WTC11 (cell line): ENCODE data around the gene RPL21. TPM values are rescaled to one million over a fixed set of nuclear protein-coding genes. Genes with fewer than 3 reads are reported as not detected.
A peak's percentile ranks its signal among the peaks of the same experiment; 100 is the strongest.

ENCODE experiments used
- ATAC-seq: fragments of 200-7000 bp; cut with Tn5 transposase; 2 replicates; pipeline ENCODE4 v1.10.0; 2021; ENCODE audit warnings: mild to moderate bottlenecking, moderate library complexity
- CTCF ChIA-PET: fragments of 300-600 bp; sonication (Branson Sonifier 250); formaldehyde crosslinking; loops from one replicate; lab custom pipeline; 2021; ENCODE audit warnings: antibody characterized with exemption; lab: Charles Lee
- POLR2A ChIA-PET: fragments of 350-600 bp; sonication (Branson Sonifier 250); formaldehyde crosslinking; loops from one replicate; lab custom pipeline; 2021; ENCODE audit warnings: antibody characterized with exemption; lab: Charles Lee
- DNase-seq: peaks from one replicate; pipeline ENCODE4 v3.0.0; 2021; ENCODE audit warnings: low spot score
- H3K27ac Mint-ChIP-seq: 2 replicates; pipeline ENCODE4 v1.8.0; 2021; ENCODE audit warnings: mixed read lengths
- H3K27me3 Mint-ChIP-seq: 2 replicates; pipeline ENCODE4 v1.8.0; 2021; ENCODE audit warnings: low read depth, mild to moderate bottlenecking, moderate library complexity, mixed read lengths
- H3K36me3 Mint-ChIP-seq: 2 replicates; pipeline ENCODE4 v1.8.0; 2021; ENCODE audit warnings: mixed read lengths
- H3K4me1 Mint-ChIP-seq: 2 replicates; pipeline ENCODE4 v1.8.0; 2022; ENCODE audit warnings: mixed read lengths
- H3K4me3 Mint-ChIP-seq: 2 replicates; pipeline ENCODE4 v1.8.0; 2021; ENCODE audit warnings: mild to moderate bottlenecking, moderate library complexity, mixed read lengths
- H3K9me3 Mint-ChIP-seq: 2 replicates; pipeline ENCODE4 v1.8.0; 2021; ENCODE audit warnings: mixed read lengths
- JUN ChIP-seq: sonication (generic); formaldehyde crosslinking; IDR thresholded peaks from 2 replicates; pipeline ENCODE4 v1.8.0; 2023; ENCODE audit warnings: mild to moderate bottlenecking, missing genetic modification reagents
- MXD4 ChIP-seq: fragments of 250-450 bp; sonication (Bioruptor Pico); IDR thresholded peaks from 2 replicates; pipeline ENCODE4 v1.8.0; 2021; ENCODE audit warnings: mild to moderate bottlenecking, moderate library complexity, borderline replicate concordance
- NFYB ChIP-seq: sonication (generic); formaldehyde crosslinking; conservative IDR thresholded peaks from 2 replicates; pipeline ENCODE4 v1.8.0; 2022; ENCODE audit warnings: low read depth, missing genetic modification reagents
- RELA ChIP-seq: sonication (generic); formaldehyde crosslinking; IDR thresholded peaks from 2 replicates; pipeline ENCODE4 v1.8.1; 2022; ENCODE audit warnings: missing genetic modification reagents, mild to moderate bottlenecking, borderline replicate concordance
- RORB ChIP-seq: fragments of 250-450 bp; sonication (Bioruptor Pico); IDR thresholded peaks from 2 replicates; pipeline ENCODE4 v1.9.0; 2021; ENCODE audit warnings: mild to moderate bottlenecking
- SP1 ChIP-seq: sonication (generic); formaldehyde crosslinking; conservative IDR thresholded peaks from 2 replicates; pipeline ENCODE4 v1.8.1; 2022; ENCODE audit warnings: missing genetic modification reagents
- TCF7 ChIP-seq: sonication (generic); formaldehyde crosslinking; IDR thresholded peaks from 2 replicates; pipeline ENCODE4 v1.8.0; 2022; ENCODE audit warnings: mild to moderate bottlenecking, low read depth, missing genetic modification reagents, moderate library complexity
- TP53 ChIP-seq: sonication (generic); formaldehyde crosslinking; IDR thresholded peaks from 2 replicates; pipeline ENCODE4 v1.8.1; 2023; ENCODE audit warnings: mild to moderate bottlenecking, missing genetic modification reagents
- ZNF317 ChIP-seq: sonication (generic); formaldehyde crosslinking; IDR thresholded peaks from 2 replicates; pipeline ENCODE4 v1.8.1; 2023; ENCODE audit warnings: low read depth, mild to moderate bottlenecking, moderate library complexity, missing genetic modification reagents, borderline replicate concordance
- ZNF671 ChIP-seq: fragments of 250-450 bp; sonication (Bioruptor Pico); IDR thresholded peaks from 2 replicates; pipeline ENCODE4 v1.8.0; 2021; ENCODE audit warnings: mild to moderate bottlenecking
- total RNA-seq: library from RNA; stranded (reverse); gene quantifications from 3 replicates; pipeline ENCODE4 v1.2.3, GENCODE V29; 2021
- TF ChIP-seq, protein P1 (sequence below): sonication (generic); formaldehyde crosslinking; IDR thresholded peaks from 2 replicates; pipeline ENCODE4 v1.8.0; 2022; ENCODE audit warnings: mild to moderate bottlenecking, missing genetic modification reagents
- TF ChIP-seq, protein P2 (sequence below): sonication (generic); formaldehyde crosslinking; IDR thresholded peaks from 2 replicates; pipeline ENCODE4 v1.8.1; 2022; ENCODE audit warnings: mild to moderate bottlenecking, missing genetic modification reagents, moderate library complexity, borderline replicate concordance
- TF ChIP-seq, protein P3 (sequence below): fragments of 250-450 bp; sonication (Bioruptor Pico); conservative IDR thresholded peaks from 2 replicates; pipeline ENCODE4 v1.9.0; 2021; ENCODE audit warnings: mild to moderate bottlenecking
- TF ChIP-seq, protein P4 (sequence below): sonication (generic); formaldehyde crosslinking; IDR thresholded peaks from 2 replicates; pipeline ENCODE4 v1.8.1; 2023; ENCODE audit warnings: mild to moderate bottlenecking, missing genetic modification reagents
- TF ChIP-seq, protein P5 (sequence below): fragments of 250-450 bp; sonication (Bioruptor Pico); IDR thresholded peaks from 2 replicates; pipeline ENCODE4 v1.8.0; 2021; ENCODE audit warnings: mild to moderate bottlenecking
- TF ChIP-seq, protein P6 (sequence below): sonication (generic); formaldehyde crosslinking; conservative IDR thresholded peaks from 2 replicates; pipeline ENCODE4 v1.8.1; 2023; ENCODE audit warnings: mild to moderate bottlenecking, low read depth, missing genetic modification reagents, moderate library complexity
- TF ChIP-seq, protein P7 (sequence below): sonication (generic); formaldehyde crosslinking; IDR thresholded peaks from 2 replicates; pipeline ENCODE4 v1.8.0; 2023; ENCODE audit warnings: missing genetic modification reagents
- TF ChIP-seq, protein P8 (sequence below): fragments of 250-450 bp; sonication (Bioruptor Pico); IDR thresholded peaks from 2 replicates; pipeline ENCODE4 v1.9.0; 2021; ENCODE audit warnings: moderate library complexity, mild to moderate bottlenecking, inconsistent platforms, borderline replicate concordance
- TF ChIP-seq, protein P9 (sequence below): fragments of 200-600 bp; IDR thresholded peaks from 2 replicates; pipeline ENCODE4 v1.8.0; 2022; ENCODE audit warnings: antibody characterized with exemption

The RPL21 gene
- total RNA-seq, 1 experiment from 2014 or later: 1,082 TPM

DNA sequence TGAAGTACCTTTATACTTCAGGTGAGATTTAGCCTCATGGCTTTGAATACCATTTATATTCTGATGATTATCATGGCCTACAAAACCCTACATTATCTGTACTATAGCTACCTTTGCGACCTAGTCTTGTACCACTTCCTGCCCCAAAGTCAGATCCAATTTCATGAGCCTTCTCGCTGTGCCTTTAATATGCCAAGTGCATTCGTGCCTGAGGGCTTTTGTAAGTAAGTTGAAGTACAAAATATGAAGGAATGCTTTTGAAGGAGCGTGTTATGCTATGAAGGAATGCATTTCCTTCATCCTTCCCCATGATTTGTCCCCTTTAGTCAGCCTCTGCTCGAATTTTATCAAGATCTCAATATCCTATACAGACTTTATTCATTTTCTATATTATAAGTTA lies 10.0 kb downstream of the RPL21 start:
- ChIA-PET CTCF (interaction anchor here (0.6 to 2.1 kb wide), 2 partner anchors 9 to 77 kb away, joined by 4 to 8 read pairs; partner anchors contain the start of gene RASL11A), POLR2A (no interaction called here)
- ATAC-seq (no peak), DNase-seq (no peak)
- no peak overlapping the region for H3K4me3 Mint-ChIP-seq
- H3K9me3 Mint-ChIP-seq: no peaks in the 10 kb centered on the region
- H3K27ac Mint-ChIP-seq: 0 out of 2 replicates have a peak overlapping the region, but pooled peaks have one; percentile 64
- peaks cover 27% of the 10 kb centered on the region for H3K4me1 Mint-ChIP-seq
- peaks cover 23% of the 10 kb centered on the region for H3K36me3 Mint-ChIP-seq
- TF ChIP-seq SP1 (no peak), TP53 (CRISPR knock-in tag) (no peak), MXD4 (CRISPR knock-in tag) (no peak), RELA (no peak), NFYB (CRISPR knock-in tag) (no peak), ZNF671 (CRISPR knock-in tag) (no peak), JUN (no peak)
- TF ChIP-seq, protein P1, sequence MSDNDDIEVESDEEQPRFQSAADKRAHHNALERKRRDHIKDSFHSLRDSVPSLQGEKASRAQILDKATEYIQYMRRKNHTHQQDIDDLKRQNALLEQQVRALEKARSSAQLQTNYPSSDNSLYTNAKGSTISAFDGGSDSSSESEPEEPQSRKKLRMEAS (CRISPR knock-in tag): no peak
- TF ChIP-seq, protein P2, sequence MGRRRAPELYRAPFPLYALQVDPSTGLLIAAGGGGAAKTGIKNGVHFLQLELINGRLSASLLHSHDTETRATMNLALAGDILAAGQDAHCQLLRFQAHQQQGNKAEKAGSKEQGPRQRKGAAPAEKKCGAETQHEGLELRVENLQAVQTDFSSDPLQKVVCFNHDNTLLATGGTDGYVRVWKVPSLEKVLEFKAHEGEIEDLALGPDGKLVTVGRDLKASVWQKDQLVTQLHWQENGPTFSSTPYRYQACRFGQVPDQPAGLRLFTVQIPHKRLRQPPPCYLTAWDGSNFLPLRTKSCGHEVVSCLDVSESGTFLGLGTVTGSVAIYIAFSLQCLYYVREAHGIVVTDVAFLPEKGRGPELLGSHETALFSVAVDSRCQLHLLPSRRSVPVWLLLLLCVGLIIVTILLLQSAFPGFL: no peak
- TF ChIP-seq, protein P3, sequence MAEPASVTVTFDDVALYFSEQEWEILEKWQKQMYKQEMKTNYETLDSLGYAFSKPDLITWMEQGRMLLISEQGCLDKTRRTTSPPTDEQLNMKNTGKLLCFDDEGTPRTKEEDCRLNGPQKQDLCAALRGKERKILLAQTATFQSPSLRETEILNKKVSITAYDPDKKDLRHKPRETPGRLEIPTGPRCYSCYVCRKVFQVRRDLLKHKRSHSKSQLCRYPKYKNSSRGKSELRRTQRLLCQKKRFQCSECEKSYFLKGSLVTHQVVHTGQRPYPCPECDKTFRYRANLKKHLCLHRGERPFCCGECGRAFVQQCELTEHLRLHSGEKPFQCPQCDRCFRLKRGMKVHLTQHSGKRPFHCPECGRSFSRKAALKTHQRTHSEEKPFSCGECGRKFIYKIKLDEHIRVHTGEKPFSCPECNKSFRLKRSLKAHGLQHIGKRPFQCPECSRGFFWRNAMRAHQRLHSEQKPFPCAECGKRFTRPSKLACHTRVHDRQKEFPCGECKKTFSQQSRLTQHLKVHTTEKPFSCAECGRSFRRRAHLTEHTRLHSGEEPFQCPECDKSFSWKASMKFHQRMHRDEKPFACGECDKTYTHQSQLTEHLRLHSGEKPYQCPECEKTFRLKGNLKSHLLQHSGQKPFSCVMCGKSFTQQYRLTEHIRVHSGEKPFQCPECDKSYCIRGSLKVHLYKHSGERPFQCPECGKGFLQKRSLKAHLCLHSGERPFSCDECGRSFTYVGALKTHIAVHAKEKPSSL (CRISPR knock-in tag): no peak
- no peaks in the 10 kb centered on the region for H3K27me3 Mint-ChIP-seq

DNA sequence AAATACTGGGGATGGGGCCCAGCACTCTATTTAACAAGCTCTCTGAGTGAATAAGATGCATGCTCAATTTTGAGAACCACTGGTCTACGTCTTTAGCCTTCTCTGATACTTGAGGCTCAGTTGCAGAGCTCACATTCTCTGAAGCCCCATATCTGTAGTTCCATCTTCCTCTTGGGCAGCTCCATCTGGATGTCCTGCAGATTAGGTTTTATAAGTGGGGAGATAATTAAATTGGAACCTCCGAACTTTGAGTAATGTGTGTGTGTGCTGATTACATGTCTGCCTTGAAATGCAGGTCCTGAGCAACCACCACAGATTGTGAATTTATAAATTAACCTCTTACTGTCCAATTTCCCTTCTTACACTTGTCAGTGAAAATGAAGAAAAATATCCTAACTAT lies 12.1 kb downstream of the RPL21 start:
- H3K27ac Mint-ChIP-seq: no peak overlapping the region
- ATAC-seq (no peak), DNase-seq (no peak)
- no peak for TF ChIP-seq ZNF317
- ChIA-PET POLR2A (no interaction called here), CTCF (no interaction called here)
- no peaks in the 10 kb centered on the region for H3K9me3 Mint-ChIP-seq
- peaks cover 5% of the 10 kb centered on the region for H3K27me3 Mint-ChIP-seq
- peaks cover 4% of the 10 kb centered on the region; the same call in 1 of the 2 replicates for H3K36me3 Mint-ChIP-seq
- peaks cover 27% of the 10 kb centered on the region for H3K4me1 Mint-ChIP-seq
- no peak overlapping the region for H3K4me3 Mint-ChIP-seq

DNA sequence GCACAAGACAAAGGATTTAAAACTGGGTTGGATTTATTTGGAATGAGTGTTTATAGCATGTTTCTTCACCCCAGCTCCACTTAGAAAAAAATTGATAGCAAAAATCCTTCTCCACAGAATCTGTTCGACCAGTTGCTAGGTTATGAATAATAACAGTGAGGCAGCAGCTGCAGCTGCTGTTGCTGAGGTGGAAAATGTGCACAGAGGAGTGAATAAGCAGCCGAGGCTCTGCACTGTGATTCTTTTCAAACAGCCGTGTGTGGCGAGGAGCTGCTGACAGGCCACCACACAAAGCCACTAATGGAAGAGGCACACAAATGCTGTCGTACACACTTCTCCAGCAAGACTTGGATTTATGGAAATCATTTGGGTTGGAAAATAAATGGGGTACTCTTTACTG lies 12.8 kb downstream of the RPL21 start:
- ChIA-PET CTCF (interaction anchor here (1.5 kb wide), 1 partner anchor 97 kb away, joined by 3 read pairs; no protein-coding TSS in a partner anchor), POLR2A (interaction anchor here (1.1 kb wide), 1 partner anchor 76 kb away, joined by 3 read pairs; no protein-coding TSS in a partner anchor)
- Mint-ChIP-seq H3K27me3 (peaks cover 13% of the 10 kb centered on the region), H3K4me3 (no peak overlapping the region), H3K27ac (peak overlapping the region; percentile 23; the same call in 1 of the 2 replicates), H3K36me3 (peaks cover under 1% of the 10 kb centered on the region; the same call in 1 of the 2 replicates), H3K9me3 (no peaks in the 10 kb centered on the region), H3K4me1 (peaks cover 24% of the 10 kb centered on the region)
- DNase-seq (no peak), ATAC-seq (no peak)
- TF ChIP-seq, protein P4, sequence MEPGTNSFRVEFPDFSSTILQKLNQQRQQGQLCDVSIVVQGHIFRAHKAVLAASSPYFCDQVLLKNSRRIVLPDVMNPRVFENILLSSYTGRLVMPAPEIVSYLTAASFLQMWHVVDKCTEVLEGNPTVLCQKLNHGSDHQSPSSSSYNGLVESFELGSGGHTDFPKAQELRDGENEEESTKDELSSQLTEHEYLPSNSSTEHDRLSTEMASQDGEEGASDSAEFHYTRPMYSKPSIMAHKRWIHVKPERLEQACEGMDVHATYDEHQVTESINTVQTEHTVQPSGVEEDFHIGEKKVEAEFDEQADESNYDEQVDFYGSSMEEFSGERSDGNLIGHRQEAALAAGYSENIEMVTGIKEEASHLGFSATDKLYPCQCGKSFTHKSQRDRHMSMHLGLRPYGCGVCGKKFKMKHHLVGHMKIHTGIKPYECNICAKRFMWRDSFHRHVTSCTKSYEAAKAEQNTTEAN (CRISPR knock-in tag): no peak
- TF ChIP-seq TCF7 (CRISPR knock-in tag): no peak
- no peak for TF ChIP-seq RORB
- TF ChIP-seq, protein P5, sequence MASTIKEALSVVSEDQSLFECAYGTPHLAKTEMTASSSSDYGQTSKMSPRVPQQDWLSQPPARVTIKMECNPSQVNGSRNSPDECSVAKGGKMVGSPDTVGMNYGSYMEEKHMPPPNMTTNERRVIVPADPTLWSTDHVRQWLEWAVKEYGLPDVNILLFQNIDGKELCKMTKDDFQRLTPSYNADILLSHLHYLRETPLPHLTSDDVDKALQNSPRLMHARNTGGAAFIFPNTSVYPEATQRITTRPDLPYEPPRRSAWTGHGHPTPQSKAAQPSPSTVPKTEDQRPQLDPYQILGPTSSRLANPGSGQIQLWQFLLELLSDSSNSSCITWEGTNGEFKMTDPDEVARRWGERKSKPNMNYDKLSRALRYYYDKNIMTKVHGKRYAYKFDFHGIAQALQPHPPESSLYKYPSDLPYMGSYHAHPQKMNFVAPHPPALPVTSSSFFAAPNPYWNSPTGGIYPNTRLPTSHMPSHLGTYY: no peak
- TF ChIP-seq, protein P6, sequence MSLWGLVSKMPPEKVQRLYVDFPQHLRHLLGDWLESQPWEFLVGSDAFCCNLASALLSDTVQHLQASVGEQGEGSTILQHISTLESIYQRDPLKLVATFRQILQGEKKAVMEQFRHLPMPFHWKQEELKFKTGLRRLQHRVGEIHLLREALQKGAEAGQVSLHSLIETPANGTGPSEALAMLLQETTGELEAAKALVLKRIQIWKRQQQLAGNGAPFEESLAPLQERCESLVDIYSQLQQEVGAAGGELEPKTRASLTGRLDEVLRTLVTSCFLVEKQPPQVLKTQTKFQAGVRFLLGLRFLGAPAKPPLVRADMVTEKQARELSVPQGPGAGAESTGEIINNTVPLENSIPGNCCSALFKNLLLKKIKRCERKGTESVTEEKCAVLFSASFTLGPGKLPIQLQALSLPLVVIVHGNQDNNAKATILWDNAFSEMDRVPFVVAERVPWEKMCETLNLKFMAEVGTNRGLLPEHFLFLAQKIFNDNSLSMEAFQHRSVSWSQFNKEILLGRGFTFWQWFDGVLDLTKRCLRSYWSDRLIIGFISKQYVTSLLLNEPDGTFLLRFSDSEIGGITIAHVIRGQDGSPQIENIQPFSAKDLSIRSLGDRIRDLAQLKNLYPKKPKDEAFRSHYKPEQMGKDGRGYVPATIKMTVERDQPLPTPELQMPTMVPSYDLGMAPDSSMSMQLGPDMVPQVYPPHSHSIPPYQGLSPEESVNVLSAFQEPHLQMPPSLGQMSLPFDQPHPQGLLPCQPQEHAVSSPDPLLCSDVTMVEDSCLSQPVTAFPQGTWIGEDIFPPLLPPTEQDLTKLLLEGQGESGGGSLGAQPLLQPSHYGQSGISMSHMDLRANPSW (CRISPR knock-in tag): no peak
- TF ChIP-seq, protein P7, sequence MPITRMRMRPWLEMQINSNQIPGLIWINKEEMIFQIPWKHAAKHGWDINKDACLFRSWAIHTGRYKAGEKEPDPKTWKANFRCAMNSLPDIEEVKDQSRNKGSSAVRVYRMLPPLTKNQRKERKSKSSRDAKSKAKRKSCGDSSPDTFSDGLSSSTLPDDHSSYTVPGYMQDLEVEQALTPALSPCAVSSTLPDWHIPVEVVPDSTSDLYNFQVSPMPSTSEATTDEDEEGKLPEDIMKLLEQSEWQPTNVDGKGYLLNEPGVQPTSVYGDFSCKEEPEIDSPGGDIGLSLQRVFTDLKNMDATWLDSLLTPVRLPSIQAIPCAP (CRISPR knock-in tag): no peak
- TF ChIP-seq, protein P8, sequence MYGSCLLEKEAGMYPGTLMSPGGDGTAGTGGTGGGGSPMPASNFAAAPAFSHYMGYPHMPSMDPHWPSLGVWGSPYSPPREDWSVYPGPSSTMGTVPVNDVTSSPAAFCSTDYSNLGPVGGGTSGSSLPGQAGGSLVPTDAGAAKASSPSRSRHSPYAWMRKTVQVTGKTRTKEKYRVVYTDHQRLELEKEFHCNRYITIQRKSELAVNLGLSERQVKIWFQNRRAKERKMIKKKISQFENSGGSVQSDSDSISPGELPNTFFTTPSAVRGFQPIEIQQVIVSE (CRISPR knock-in tag): no peak
- TF ChIP-seq ZNF317: no peak
- TF ChIP-seq, protein P9, sequence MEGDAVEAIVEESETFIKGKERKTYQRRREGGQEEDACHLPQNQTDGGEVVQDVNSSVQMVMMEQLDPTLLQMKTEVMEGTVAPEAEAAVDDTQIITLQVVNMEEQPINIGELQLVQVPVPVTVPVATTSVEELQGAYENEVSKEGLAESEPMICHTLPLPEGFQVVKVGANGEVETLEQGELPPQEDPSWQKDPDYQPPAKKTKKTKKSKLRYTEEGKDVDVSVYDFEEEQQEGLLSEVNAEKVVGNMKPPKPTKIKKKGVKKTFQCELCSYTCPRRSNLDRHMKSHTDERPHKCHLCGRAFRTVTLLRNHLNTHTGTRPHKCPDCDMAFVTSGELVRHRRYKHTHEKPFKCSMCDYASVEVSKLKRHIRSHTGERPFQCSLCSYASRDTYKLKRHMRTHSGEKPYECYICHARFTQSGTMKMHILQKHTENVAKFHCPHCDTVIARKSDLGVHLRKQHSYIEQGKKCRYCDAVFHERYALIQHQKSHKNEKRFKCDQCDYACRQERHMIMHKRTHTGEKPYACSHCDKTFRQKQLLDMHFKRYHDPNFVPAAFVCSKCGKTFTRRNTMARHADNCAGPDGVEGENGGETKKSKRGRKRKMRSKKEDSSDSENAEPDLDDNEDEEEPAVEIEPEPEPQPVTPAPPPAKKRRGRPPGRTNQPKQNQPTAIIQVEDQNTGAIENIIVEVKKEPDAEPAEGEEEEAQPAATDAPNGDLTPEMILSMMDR: no peak
